ENCODE measurements around the gene CNBP.

DNA sequence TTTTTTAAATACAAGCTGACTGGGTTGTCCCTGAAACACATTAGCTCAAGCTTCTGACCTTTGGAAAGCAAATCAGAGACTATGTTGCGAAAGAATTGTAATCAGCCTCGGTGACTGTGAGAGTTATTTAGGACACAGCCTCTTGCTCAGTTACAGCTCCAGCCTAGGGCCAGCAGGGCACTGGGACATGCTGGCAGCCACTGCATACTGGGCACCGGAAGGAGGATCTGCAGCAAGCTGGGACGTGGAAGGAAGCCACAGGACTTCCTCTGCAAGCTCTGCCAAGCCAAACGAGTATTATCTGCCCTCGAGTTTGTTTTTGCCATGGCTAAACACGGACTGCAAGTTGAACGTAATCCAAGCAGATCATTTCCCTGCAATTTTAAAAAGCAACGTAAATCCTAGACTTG, 41.3 kb upstream of the CNBP start:
- TF ChIP-seq, protein P1, sequence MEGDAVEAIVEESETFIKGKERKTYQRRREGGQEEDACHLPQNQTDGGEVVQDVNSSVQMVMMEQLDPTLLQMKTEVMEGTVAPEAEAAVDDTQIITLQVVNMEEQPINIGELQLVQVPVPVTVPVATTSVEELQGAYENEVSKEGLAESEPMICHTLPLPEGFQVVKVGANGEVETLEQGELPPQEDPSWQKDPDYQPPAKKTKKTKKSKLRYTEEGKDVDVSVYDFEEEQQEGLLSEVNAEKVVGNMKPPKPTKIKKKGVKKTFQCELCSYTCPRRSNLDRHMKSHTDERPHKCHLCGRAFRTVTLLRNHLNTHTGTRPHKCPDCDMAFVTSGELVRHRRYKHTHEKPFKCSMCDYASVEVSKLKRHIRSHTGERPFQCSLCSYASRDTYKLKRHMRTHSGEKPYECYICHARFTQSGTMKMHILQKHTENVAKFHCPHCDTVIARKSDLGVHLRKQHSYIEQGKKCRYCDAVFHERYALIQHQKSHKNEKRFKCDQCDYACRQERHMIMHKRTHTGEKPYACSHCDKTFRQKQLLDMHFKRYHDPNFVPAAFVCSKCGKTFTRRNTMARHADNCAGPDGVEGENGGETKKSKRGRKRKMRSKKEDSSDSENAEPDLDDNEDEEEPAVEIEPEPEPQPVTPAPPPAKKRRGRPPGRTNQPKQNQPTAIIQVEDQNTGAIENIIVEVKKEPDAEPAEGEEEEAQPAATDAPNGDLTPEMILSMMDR (IDR thresholded peaks at IDR 0.05) = peak in 3 of 6 experiments; percentile 14 to 46 (median 35)
- TF ChIP-seq POLR2AphosphoS5 (IDR thresholded peaks at IDR 0.05) = peak; percentile 88 to 89
